Skeletal muscle satellite cell (primary cell): ENCODE results near the gene GAB3. TPM values are rescaled to one million over a fixed set of nuclear protein-coding genes. Genes with fewer than 3 reads are reported as not detected.

ENCODE experiments used
- H3K27me3 ChIP-seq: 2 replicates; pipeline ENCODE4 v1.7.0; 2013; ENCODE audit warnings: low read length; ENCODE audit not compliant: control insufficient read depth, insufficient read depth
- H3K36me3 ChIP-seq: 2 replicates; pipeline ENCODE4 v1.7.0; 2013; ENCODE audit warnings: mild to moderate bottlenecking, control low read depth, low read length; ENCODE audit not compliant: insufficient read depth
- H3K4me1 ChIP-seq: 2 replicates; pipeline ENCODE4 v1.7.0; 2013; ENCODE audit warnings: low read length; ENCODE audit not compliant: control insufficient read depth, insufficient read depth
- H3K4me2 ChIP-seq: 2 replicates; pipeline ENCODE4 v1.7.0; 2013; ENCODE audit warnings: mild to moderate bottlenecking, low read length
- H3K4me3 ChIP-seq: 2 replicates; pipeline ENCODE4 v1.7.0; 2013; ENCODE audit warnings: low read length
- H3K9ac ChIP-seq: 2 replicates; pipeline ENCODE4 v1.7.0; 2013; ENCODE audit warnings: mild to moderate bottlenecking, low read depth, low read length, moderate library complexity
- H3K9me3 ChIP-seq: replicated peaks from 2 replicates; pipeline ENCODE4 v1.7.0; 2013; ENCODE audit warnings: mild to moderate bottlenecking, control low read depth, low read length
- total RNA-seq: library from RNA; depleted of rRNA; stranded (reverse); fragments of >200 nt; gene quantifications from 2 replicates; pipeline ENCODE4 v1.2.3, GENCODE V29; 2012; rRNA removed

Gene GAB3
- total RNA-seq = 9.2 and 15.5 TPM in 2 replicates

- Histone ChIP-seq H3K27me3 (peaks cover 3% of the 10 kb centered on the region), H3K4me2 (peak within 1 kb of the TSS; percentile 87), H3K9ac (peak within 1 kb of the TSS; percentile 71), H3K4me1 (no peaks in the 10 kb centered on the region), H3K9me3 (no peaks in the 10 kb centered on the region), H3K4me3 (peak within 1 kb of the TSS; percentile 73), H3K36me3 (no peaks in the 10 kb centered on the region)
Observed at GRCh38 chrX:154750301-154751202, at the start of gene GAB3. Gene GAB3, minus strand, starts transcription at chrX:154751077. Its CDS starts 52 bp downstream, at chrX:154751025.

DNA sequence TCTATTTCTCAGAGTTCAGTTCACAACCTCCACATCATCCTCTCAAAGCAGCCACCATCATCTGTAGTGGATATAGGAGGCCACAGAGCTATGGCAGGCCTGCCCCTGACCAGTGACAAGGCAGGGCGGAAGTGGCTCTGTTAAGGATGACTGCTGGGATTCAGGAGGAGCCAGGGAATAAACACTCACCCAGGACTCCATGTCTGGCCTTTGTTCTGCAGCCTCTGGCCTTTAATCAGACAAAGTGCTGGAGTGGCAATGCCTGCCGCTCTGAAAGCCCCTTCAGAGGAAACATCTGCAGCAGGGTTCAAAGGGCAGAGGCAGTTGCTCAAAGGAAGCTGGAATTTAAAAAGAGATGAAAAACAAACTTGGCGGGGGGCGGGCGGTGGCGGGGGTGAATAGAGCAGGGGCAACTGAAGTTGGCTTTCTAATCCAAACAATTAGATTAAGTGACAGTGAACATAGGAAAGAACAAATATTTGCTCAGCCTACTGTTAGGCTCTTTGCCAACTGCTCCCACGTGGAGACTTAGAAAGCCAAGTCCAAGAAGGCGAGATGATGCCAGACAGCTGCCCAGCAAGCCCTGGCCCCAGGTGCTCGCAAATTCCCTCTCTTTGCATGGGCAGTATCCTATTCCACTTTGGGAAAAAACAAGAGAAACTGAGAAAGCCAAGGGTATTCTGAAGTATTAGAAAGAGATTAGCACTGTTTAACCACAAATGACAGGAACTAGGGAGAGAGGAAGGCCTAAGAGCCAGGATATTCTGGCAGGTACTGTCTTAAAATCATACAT lies 48.9 kb upstream of the GAB3 start:
- H3K36me3 ChIP-seq = no peaks in the 10 kb centered on the region
- no peak overlapping the region for H3K4me3 ChIP-seq
- H3K9ac ChIP-seq = no peak overlapping the region
- H3K4me1 ChIP-seq = peaks cover 23% of the 10 kb centered on the region
- H3K4me2 ChIP-seq = peak overlapping the region; percentile 47
- H3K27me3 ChIP-seq = no peaks in the 10 kb centered on the region
- no peaks in the 10 kb centered on the region for H3K9me3 ChIP-seq

DNA sequence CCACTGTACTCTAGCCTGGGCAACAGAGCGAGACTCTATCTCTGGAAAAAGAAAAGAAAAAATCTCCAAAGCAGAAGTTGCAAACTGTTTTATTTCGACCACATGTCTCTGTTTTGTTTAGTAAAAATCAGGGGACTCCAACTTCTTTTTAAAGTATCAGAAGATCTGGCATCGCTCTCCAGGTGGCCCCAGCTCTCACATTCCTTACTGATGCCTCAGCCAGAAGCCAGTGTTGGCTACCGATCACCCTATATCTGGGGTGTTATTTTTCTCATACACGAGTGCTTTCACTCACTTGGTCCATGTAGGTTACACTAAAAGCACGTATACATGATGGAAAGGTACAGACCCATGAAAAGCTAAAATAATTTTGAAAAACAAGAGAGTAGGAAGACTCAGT lies 46.1 kb upstream of the GAB3 start:
- Histone ChIP-seq H3K9me3 (no peaks in the 10 kb centered on the region), H3K9ac (no peak overlapping the region), H3K27me3 (no peaks in the 10 kb centered on the region), H3K4me2 (no peak overlapping the region), H3K36me3 (no peaks in the 10 kb centered on the region), H3K4me3 (no peak overlapping the region), H3K4me1 (peaks cover 18% of the 10 kb centered on the region)

DNA sequence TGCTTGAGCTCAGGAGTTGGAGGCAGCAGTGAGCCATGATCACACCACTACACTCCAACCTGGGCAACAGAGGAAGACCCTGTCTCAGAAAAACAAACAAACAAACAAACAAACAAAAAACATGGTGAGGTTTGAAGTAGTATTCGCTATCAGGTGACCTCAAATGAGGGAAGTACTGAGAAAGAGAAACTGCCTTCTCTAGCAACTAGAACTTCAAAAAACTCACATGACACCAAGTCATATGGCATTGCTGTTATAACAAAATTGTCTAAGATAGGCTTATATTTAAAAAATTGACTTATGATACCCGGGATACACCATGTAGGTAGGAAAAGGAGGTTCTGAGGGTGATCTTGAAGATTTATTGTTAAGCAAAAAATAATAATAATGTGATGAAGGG lies 44.1 kb upstream of the GAB3 start:
- H3K4me2 ChIP-seq = no peak overlapping the region
- H3K4me3 ChIP-seq = no peak overlapping the region
- no peaks in the 10 kb centered on the region for H3K36me3 ChIP-seq
- no peaks in the 10 kb centered on the region for H3K9me3 ChIP-seq
- H3K4me1 ChIP-seq = peaks cover 13% of the 10 kb centered on the region
- H3K27me3 ChIP-seq = no peaks in the 10 kb centered on the region
- no peak overlapping the region for H3K9ac ChIP-seq

- Histone ChIP-seq H3K9me3 (no peaks in the 10 kb centered on the region), H3K36me3 (no peaks in the 10 kb centered on the region), H3K9ac (no peak overlapping the region), H3K4me1 (no peaks in the 10 kb centered on the region), H3K4me2 (no peak overlapping the region), H3K4me3 (no peak overlapping the region), H3K27me3 (no peaks in the 10 kb centered on the region)
Observed at GRCh38 chrX:154793084-154793795, 42.4 kb upstream of the GAB3 start.

DNA sequence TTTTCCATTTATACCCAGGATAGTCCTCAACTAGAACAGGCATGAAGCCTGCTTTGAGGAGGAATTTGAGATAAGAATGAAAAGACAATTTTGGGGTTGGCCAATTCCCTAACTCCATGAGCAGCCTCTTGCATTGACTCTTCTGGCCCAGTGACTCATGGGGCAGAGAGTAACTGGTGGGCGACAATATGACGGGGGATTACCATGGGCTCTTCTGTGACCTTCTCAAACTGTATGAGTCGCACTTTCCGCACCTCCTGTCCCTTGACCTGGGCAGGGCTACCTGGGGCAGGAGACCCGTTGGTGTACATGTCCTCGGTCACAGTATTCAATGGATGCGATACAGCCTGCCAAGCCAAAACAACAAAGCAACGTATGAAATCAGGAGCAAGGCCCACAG lies 41.1 kb upstream of the GAB3 start:
- Histone ChIP-seq H3K4me2 (no peak overlapping the region), H3K4me3 (no peak overlapping the region), H3K4me1 (no peaks in the 10 kb centered on the region), H3K9ac (no peak overlapping the region), H3K27me3 (no peaks in the 10 kb centered on the region), H3K9me3 (no peaks in the 10 kb centered on the region), H3K36me3 (no peaks in the 10 kb centered on the region)

DNA sequence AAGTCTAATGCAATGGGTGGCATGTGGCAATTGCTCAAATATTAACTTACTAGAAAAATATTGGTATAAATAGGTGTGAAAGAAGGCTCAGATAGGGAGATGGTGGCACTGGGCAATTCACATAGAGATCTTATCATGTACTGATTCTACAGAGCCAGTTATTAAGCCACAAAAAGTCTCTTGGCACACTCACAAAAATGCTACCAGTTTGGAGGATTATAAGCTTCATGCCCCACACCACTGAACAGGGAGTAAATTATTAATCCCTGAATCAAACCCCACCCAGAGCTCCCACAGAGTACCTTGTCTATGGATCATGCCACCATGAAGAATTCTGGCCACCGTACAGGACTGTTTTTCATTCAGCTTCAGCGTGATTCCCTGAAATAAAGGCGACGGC lies 40.6 kb upstream of the GAB3 start:
- Histone ChIP-seq H3K36me3 (no peaks in the 10 kb centered on the region), H3K27me3 (no peaks in the 10 kb centered on the region), H3K9ac (no peak overlapping the region), H3K4me3 (no peak overlapping the region), H3K4me1 (no peaks in the 10 kb centered on the region), H3K4me2 (no peak overlapping the region), H3K9me3 (no peaks in the 10 kb centered on the region)

GRCh38 chrX:154785716-154786115 lies 34.8 kb upstream of the GAB3 start:
- Histone ChIP-seq H3K4me2 (no peak overlapping the region), H3K9me3 (peaks cover 4% of the 10 kb centered on the region), H3K9ac (no peak overlapping the region), H3K4me3 (no peak overlapping the region), H3K4me1 (peaks cover 8% of the 10 kb centered on the region), H3K27me3 (no peaks in the 10 kb centered on the region), H3K36me3 (no peaks in the 10 kb centered on the region)

DNA sequence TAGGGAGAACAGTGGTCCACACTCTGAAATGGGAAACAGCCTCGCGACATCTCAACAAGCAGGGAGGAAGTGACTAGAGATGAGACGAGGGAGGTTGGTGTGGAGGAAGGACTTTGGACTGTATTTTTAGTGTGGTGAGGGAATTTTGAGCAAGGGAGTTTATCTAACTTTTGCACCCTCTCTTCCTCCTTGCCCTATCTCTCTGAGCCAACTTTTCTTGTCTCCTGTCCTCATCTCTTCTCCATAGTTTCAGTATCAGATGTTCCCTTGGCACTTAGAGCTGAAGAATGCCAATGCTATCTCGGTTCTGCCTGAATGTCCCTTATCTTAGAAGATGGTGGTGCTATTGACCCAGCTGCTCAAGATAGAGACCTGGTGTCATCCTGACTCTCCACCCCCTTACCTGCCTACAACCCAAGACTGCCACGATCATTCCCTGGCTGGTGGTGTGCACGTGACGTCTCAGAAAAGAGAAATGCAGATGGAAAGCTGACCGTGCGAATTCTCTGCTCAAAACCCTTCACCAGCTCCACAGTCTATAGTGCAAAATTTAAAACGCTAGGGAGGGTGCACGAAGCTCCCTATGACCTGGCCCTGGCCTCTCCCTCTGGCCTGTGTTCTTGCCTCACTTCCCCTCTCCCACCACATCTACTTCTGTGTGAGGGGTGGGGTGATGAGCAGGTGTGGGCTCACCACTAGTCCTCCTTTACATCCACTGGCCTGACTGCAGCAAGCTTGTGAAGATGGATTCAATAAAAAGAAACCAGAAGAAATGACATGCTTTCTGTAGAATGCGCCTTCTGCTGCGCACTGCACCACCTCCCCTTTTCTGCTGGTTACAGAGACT lies 33.5 kb upstream of the GAB3 start:
- Histone ChIP-seq H3K4me3 (no peak overlapping the region), H3K4me2 (no peak overlapping the region), H3K36me3 (no peaks in the 10 kb centered on the region), H3K9ac (no peak overlapping the region), H3K27me3 (no peaks in the 10 kb centered on the region), H3K9me3 (peaks cover 4% of the 10 kb centered on the region), H3K4me1 (peaks cover 8% of the 10 kb centered on the region)

DNA sequence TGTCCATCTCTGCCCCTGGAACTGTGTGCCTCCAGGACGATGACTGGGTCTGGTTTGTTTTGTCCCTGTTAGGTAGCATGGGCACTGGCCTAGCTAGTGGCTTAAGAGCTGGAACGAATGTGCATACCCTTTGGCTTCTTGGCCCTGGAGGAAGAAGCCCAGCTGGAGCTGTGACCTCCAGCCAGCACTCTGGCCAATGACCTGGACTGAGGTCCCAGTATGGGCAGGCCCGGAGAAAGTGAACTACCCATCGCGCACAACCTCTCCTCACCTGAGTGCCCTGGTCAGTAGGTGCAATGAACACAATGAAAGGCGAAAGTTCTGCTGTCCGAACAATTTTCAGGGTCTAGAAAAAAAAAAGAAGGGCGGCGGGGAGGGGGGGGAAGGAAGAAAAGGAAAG lies 30.1 kb upstream of the GAB3 start:
- Histone ChIP-seq H3K4me1 (peaks cover 17% of the 10 kb centered on the region), H3K4me3 (no peak overlapping the region), H3K27me3 (no peaks in the 10 kb centered on the region)

More for the DNA sequence above, 30.1 kb upstream of the GAB3 start:
- Histone ChIP-seq H3K4me2 (no peak overlapping the region), H3K36me3 (peaks cover 13% of the 10 kb centered on the region), H3K9me3 (peaks cover 4% of the 10 kb centered on the region), H3K9ac (no peak overlapping the region)
